ENCODE measurements around the gene LRP8.
A peak's percentile ranks its signal among the peaks of the same experiment; 100 is the strongest.

The LRP8 gene

DNA sequence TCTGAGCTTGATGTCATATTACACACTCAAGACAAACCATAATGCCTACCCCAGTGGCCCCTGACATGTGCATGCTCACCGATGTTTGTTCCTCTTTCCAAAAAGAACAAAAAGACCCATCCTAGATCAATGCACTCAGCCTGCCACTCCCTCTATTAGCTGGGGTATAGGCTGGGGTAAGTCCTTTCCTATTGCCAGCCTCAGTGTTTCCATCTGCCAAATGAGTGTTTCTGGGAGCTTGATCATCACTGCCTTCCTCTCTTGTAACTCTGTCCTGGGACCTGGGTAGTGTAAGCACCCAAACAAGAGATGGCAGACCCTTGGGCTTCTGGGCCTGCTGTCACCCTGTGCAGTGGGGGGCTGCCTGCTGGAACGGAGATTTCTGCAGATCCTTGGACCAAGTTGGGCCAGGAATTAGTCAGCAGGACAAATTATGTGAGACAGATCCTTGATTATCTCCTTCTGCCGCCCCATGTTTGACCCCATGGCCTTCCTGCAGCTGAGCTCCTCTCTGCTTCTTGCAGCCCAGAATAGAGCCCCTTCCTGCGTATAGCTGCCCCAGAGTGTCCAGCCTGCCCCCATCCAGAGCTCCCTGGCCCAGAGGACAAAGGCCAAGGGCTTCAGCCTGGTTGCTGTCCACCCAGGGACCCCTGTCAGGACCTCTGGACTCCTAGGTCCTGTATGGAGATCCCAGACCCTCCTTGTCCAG lies 31.5 kb upstream of the LRP8 start:
- Histone ChIP-seq H3K27me3 (peaks cover 0 to 21% of the 10 kb centered on the region in 2 donors), H3K36me3 (no peaks in the 10 kb centered on the region), H3K4me3 (no peak overlapping the region), H3K4me1 (no peaks in the 10 kb centered on the region), H3K27ac (no peak overlapping the region), H3K9me3 (peaks cover 0 to 30% (median 0%) of the 10 kb centered on the region in 3 donors)
- TF ChIP-seq, protein P1, sequence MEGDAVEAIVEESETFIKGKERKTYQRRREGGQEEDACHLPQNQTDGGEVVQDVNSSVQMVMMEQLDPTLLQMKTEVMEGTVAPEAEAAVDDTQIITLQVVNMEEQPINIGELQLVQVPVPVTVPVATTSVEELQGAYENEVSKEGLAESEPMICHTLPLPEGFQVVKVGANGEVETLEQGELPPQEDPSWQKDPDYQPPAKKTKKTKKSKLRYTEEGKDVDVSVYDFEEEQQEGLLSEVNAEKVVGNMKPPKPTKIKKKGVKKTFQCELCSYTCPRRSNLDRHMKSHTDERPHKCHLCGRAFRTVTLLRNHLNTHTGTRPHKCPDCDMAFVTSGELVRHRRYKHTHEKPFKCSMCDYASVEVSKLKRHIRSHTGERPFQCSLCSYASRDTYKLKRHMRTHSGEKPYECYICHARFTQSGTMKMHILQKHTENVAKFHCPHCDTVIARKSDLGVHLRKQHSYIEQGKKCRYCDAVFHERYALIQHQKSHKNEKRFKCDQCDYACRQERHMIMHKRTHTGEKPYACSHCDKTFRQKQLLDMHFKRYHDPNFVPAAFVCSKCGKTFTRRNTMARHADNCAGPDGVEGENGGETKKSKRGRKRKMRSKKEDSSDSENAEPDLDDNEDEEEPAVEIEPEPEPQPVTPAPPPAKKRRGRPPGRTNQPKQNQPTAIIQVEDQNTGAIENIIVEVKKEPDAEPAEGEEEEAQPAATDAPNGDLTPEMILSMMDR (IDR thresholded peaks at IDR 0.05): no peak
- peak; percentile 7 to 31 for DNase-seq
- intact Hi-C loops (cut with DNase I; ENCODE audit: low total_unique reads): no loop called here

GRCh38 chr1:53356637-53357036 lies 28.8 kb upstream of the LRP8 start:
- Histone ChIP-seq H3K36me3 (no peaks in the 10 kb centered on the region), H3K4me1 (no peaks in the 10 kb centered on the region), H3K27me3 (peaks cover 0 to 15% of the 10 kb centered on the region in 2 donors), H3K9me3 (peaks cover 0 to 30% (median 0%) of the 10 kb centered on the region in 3 donors), H3K4me3 (no peak overlapping the region), H3K27ac (no peak overlapping the region)
- DNase-seq: no peak
- intact Hi-C loops (cut with DNase I; ENCODE audit: low total_unique reads): no loop called here
- TF ChIP-seq, protein P1 (IDR thresholded peaks at IDR 0.05): no peak

- H3K9me3 ChIP-seq: peaks cover 0 to 29% (median 0%) of the 10 kb centered on the region in 3 donors
- intact Hi-C loops (cut with DNase I; ENCODE audit: low total_unique reads): no loop called here
- H3K27me3 ChIP-seq: peaks cover 0 to 2% of the 10 kb centered on the region in 2 donors
- no peaks in the 10 kb centered on the region for H3K4me1 ChIP-seq
- no peak overlapping the region for H3K4me3 ChIP-seq
- TF ChIP-seq, protein P1 (IDR thresholded peaks at IDR 0.05): no peak
- H3K36me3 ChIP-seq: no peaks in the 10 kb centered on the region
- DNase-seq: no peak
- H3K27ac ChIP-seq: no peak overlapping the region
These were observed 26.2 kb upstream of the LRP8 start for GRCh38 chr1:53354119-53354518.

- intact Hi-C loops (cut with DNase I; ENCODE audit: low total_unique reads): no loop called here
- H3K4me3 ChIP-seq: no peak overlapping the region
- no peak for DNase-seq
These were observed 24.7 kb upstream of the LRP8 start for GRCh38 chr1:53352561-53352960.

GRCh38 chr1:53350853-53351767 lies 23.2 kb upstream of the LRP8 start:
- DNase-seq: peak; percentile 5 to 6
- peaks cover 0 to 8% (median 0%) of the 10 kb centered on the region in 3 donors for H3K9me3 ChIP-seq
- H3K4me3 ChIP-seq: no peak overlapping the region
- no peak overlapping the region for H3K27ac ChIP-seq
- H3K4me1 ChIP-seq: no peaks in the 10 kb centered on the region
- TF ChIP-seq, protein P1 (IDR thresholded peaks at IDR 0.05): no peak
- H3K27me3 ChIP-seq: no peaks in the 10 kb centered on the region
- no peaks in the 10 kb centered on the region for H3K36me3 ChIP-seq
- intact Hi-C loops (cut with DNase I; ENCODE audit: low total_unique reads): no loop called here

More at GRCh38 chr1:53352561-53352960, 24.7 kb upstream of the LRP8 start:
- Histone ChIP-seq H3K4me1 (no peaks in the 10 kb centered on the region), H3K36me3 (no peaks in the 10 kb centered on the region), H3K27me3 (no peaks in the 10 kb centered on the region), H3K9me3 (peaks cover 0 to 18% (median 0%) of the 10 kb centered on the region in 3 donors), H3K27ac (no peak overlapping the region)
- TF ChIP-seq, protein P1 (IDR thresholded peaks at IDR 0.05): no peak

All from tibial artery (tissue), 4 donors.